ENCODE results near the gene KDM6A. TPM values are rescaled to one million over a fixed set of nuclear protein-coding genes. Genes with fewer than 3 reads are reported as not detected.

Gene KDM6A
- total RNA-seq, 1 experiment from 2014 or later, result 24.0 TPM

DNA sequence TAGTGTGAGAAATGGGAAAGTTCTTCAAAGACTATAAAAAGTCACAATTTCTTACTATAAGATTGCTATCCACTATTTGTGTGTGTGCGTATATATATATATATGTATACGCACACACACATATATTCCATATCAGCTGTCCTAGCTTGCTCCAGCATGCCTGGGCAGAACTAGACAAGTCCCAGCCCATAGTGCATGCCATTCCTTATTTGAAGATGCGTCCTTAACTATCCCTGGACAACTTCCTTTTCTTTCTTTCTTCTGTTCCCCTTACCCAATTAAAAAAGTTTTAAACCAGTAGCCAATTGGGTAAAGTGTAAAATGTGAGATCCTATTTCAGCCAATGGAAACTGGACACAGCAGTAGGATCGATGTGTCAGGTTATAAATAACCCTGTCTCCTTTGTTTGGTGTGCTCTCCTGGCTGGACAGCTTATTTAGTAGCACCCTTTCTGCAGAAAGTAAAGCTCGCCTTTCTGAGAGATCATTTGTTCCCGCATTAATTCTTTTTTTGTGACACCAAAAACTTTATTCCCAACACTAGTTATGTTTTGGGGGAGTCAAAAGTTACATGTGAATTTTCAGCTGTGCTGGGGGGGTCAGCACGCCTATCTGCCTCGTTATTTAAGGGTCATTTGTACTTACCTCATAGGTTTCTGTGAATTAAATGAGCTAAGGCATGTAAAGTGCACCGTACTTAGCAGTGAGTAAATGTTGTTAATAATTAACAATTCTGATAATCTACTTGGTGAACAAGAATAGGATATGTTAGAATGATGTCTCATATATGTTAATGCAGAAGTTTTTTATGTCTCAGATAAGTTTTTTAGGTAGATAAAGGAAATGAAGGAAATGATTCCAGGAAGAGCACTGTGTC lies 40.9 kb downstream of the KDM6A start:
- H3K4me1 ChIP-seq (ENCODE audit: control insufficient read depth, insufficient read depth, low read length), result peaks cover 14% of the 10 kb centered on the region
- intact Hi-C loops (cut with micrococcal nuclease; ENCODE audit: unreplicated experiment), result no loop called here
- ChIA-PET CTCF (no interaction called here), POLR2A (interaction anchor here (0.6 kb wide), 1 partner anchor 637 kb away, joined by 11 read pairs; no protein-coding TSS in a partner anchor)
- H3K9me3 ChIP-seq (ENCODE audit: control insufficient read depth, insufficient read depth, low read depth, low read length), result no peaks in the 10 kb centered on the region
- H3K4me3 ChIP-seq (ENCODE audit: low read depth in 2 of 2, low read length in 2 of 2), result no peak overlapping the region
- H3K27me3 ChIP-seq (ENCODE audit: control insufficient read depth, insufficient read depth, low read length), result no peaks in the 10 kb centered on the region
- no peak for TF ChIP-seq POLR2AphosphoS5 (IDR thresholded peaks at IDR 0.05; ENCODE audit: low read depth, low read length)
- TF ChIP-seq, protein P1, sequence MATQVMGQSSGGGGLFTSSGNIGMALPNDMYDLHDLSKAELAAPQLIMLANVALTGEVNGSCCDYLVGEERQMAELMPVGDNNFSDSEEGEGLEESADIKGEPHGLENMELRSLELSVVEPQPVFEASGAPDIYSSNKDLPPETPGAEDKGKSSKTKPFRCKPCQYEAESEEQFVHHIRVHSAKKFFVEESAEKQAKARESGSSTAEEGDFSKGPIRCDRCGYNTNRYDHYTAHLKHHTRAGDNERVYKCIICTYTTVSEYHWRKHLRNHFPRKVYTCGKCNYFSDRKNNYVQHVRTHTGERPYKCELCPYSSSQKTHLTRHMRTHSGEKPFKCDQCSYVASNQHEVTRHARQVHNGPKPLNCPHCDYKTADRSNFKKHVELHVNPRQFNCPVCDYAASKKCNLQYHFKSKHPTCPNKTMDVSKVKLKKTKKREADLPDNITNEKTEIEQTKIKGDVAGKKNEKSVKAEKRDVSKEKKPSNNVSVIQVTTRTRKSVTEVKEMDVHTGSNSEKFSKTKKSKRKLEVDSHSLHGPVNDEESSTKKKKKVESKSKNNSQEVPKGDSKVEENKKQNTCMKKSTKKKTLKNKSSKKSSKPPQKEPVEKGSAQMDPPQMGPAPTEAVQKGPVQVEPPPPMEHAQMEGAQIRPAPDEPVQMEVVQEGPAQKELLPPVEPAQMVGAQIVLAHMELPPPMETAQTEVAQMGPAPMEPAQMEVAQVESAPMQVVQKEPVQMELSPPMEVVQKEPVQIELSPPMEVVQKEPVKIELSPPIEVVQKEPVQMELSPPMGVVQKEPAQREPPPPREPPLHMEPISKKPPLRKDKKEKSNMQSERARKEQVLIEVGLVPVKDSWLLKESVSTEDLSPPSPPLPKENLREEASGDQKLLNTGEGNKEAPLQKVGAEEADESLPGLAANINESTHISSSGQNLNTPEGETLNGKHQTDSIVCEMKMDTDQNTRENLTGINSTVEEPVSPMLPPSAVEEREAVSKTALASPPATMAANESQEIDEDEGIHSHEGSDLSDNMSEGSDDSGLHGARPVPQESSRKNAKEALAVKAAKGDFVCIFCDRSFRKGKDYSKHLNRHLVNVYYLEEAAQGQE (IDR thresholded peaks at IDR 0.05; ENCODE audit: insufficient read depth in 1 of 2, low read depth in 2 of 2, low read length in 1 of 2), result no peak
- no peak for TF ChIP-seq SIN3A (IDR thresholded peaks at IDR 0.05; ENCODE audit: borderline replicate concordance, insufficient read depth, low read depth, low read length)
- no peak for TF ChIP-seq TCF7L2 (IDR thresholded peaks at IDR 0.05; ENCODE audit: low read depth, low read length)
- TF ChIP-seq, protein P2, sequence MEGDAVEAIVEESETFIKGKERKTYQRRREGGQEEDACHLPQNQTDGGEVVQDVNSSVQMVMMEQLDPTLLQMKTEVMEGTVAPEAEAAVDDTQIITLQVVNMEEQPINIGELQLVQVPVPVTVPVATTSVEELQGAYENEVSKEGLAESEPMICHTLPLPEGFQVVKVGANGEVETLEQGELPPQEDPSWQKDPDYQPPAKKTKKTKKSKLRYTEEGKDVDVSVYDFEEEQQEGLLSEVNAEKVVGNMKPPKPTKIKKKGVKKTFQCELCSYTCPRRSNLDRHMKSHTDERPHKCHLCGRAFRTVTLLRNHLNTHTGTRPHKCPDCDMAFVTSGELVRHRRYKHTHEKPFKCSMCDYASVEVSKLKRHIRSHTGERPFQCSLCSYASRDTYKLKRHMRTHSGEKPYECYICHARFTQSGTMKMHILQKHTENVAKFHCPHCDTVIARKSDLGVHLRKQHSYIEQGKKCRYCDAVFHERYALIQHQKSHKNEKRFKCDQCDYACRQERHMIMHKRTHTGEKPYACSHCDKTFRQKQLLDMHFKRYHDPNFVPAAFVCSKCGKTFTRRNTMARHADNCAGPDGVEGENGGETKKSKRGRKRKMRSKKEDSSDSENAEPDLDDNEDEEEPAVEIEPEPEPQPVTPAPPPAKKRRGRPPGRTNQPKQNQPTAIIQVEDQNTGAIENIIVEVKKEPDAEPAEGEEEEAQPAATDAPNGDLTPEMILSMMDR (IDR thresholded peaks at IDR 0.05), result no peak
- ATAC-seq (no peak), DNase-seq (ENCODE audit: low read depth, low spot score) (no peak)
- H3K27ac ChIP-seq (ENCODE audit: low read length), result no peak overlapping the region
- no peaks in the 10 kb centered on the region for H3K36me3 ChIP-seq (ENCODE audit: control insufficient read depth, insufficient read depth, low read length)
- no TSS peak for BruUV-seq (replicated peaks)
- in situ Hi-C loops (cut with HindIII; ENCODE audit: low pct_unique_long_range_greater_than_20kb, low sequenced_read_pairs), result no loop called here

GRCh38 chrX:44914532-44915198 lies 41.7 kb downstream of the KDM6A start:
- TF ChIP-seq SIN3A (IDR thresholded peaks at IDR 0.05; ENCODE audit: borderline replicate concordance, insufficient read depth, low read depth, low read length), result no peak
- TF ChIP-seq, protein P1 (IDR thresholded peaks at IDR 0.05; ENCODE audit: insufficient read depth in 1 of 2, low read depth in 2 of 2, low read length in 1 of 2), result no peak
- TF ChIP-seq, protein P2 (IDR thresholded peaks at IDR 0.05), result no peak
- no peak for TF ChIP-seq POLR2AphosphoS5 (IDR thresholded peaks at IDR 0.05; ENCODE audit: low read depth, low read length)
- TF ChIP-seq TCF7L2 (IDR thresholded peaks at IDR 0.05; ENCODE audit: low read depth, low read length), result no peak
- DNase-seq (ENCODE audit: low read depth, low spot score) (no peak), ATAC-seq (no peak)
- H3K4me1 ChIP-seq (ENCODE audit: control insufficient read depth, insufficient read depth, low read length), result peaks cover 14% of the 10 kb centered on the region
- no peaks in the 10 kb centered on the region for H3K36me3 ChIP-seq (ENCODE audit: control insufficient read depth, insufficient read depth, low read length)
- H3K4me3 ChIP-seq (ENCODE audit: low read depth in 2 of 2, low read length in 2 of 2), result no peak overlapping the region
- H3K27ac ChIP-seq (ENCODE audit: low read length), result no peak overlapping the region; the same call in 1 of the 2 replicates
- in situ Hi-C loops (cut with HindIII; ENCODE audit: low pct_unique_long_range_greater_than_20kb, low sequenced_read_pairs) (no loop called here), intact Hi-C loops (cut with micrococcal nuclease; ENCODE audit: unreplicated experiment) (no loop called here)
- ChIA-PET CTCF (no interaction called here), POLR2A (no interaction called here)
- no peaks in the 10 kb centered on the region for H3K9me3 ChIP-seq (ENCODE audit: control insufficient read depth, insufficient read depth, low read depth, low read length)
- H3K27me3 ChIP-seq (ENCODE audit: control insufficient read depth, insufficient read depth, low read length), result no peaks in the 10 kb centered on the region
- no TSS peak for BruUV-seq (replicated peaks)
